ENCODE data around the gene KXD1.
"Not testable (repeated sequence)": the region's sequence is repeated elsewhere in the genome, so short reads cannot be mapped to it uniquely, and the experiment has no call there.

The KXD1 gene, protein sequence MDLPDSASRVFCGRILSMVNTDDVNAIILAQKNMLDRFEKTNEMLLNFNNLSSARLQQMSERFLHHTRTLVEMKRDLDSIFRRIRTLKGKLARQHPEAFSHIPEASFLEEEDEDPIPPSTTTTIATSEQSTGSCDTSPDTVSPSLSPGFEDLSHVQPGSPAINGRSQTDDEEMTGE

DNA sequence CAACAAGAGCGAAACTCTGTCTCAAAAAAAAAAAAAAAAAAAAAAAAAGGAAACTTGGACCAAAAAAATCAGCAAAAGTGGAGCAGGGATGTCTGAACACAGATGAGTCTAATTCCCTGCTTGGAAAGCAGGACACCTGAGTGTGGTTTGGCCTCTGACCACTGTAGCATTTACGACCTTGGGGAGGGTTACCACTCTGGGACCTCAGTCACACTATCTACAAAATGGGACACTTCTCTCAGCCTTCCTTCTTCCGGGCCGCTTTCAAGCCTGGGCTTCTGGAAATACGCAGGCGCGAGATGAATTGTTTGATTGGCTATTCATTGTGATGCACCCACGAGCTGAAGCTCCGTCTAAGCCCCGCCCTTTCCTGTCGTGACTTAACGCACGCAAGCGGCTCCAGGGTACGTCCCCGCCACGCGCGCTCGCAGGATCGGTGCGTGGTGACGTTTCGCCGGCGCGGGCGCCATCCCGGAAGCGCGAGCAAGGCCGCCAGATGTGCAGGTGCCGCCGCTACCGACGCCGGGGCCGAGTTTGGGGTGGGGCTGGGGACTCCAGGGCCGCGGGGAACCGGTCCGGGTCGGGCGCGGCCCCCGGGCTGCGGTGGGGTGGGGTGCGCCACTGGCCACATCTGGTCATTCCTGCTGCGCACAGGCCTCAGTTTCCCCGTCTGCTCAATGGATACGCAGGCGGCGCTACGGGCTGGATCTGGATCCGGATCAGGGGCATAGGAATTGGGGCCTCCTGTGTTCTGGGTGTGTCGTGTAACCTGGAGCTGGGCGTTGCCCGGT is at the start of gene KXD1:
KXD1 (plus strand) TSS at position 460 of the 791 bp plus-strand sequence. CDS start 4,187 bp downstream, outside the sequence.
- DNase-seq: peak; percentile 98

DNA sequence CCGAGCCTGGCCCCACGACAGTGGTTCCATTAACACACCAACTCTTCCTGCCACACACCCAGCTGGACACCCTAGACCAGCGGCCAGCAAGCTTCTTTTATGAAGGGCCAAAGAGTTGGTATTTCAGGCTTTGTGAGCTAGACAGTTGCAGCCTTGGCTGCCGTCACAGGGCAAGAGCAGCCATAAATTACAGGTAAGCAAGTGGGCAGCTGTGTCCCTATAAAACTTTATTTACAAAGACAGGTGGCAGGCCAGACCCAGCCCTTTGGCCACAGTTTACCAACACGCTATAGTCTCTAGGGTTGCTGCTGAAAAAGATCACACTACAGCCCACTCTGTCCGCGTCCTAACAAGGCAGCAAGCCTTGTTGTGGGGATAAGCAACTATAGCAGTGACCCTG is 49.1 kb upstream of the KXD1 start:
- DNase-seq: no peak

DNA sequence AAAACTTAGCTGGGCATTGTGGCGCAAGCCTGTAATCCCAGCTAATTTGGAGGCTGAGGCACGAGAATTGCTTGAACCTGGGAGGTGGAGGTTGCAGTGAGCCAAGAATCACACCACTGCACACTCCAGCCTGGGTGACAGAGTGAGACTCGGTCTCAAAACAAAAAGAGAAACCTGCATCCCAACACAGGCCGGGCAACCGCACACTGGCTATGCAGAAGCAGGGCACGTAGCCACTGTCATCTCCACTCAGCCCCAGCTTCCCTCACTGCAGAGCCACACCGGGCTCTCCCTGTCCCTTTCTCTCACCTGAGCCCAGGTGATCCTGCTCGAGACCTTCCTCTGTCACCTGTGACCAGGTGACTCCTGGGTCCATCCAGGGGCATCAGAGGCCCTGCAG is 47.5 kb upstream of the KXD1 start:
- DNase-seq: no peak

DNA sequence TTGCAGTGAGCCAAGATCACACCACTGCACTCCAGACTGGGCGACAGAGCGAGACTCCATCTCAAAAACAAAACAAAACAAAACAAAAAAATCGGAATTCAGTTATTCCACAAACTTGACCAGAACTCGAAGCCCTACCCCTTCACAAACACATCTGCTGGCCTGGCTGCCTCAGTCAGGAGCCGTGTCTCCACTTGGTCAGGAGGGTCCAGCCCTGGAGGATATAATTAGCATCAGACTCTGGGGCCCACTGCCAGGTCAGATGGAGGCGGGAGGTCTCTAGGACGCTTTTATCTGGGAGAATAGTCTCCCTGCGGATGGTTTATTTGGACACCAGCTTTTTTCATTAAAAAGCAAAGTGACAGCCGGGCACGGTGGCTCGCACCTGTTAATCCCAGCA is 43.8 kb upstream of the KXD1 start:
- DNase-seq: no peak

DNA sequence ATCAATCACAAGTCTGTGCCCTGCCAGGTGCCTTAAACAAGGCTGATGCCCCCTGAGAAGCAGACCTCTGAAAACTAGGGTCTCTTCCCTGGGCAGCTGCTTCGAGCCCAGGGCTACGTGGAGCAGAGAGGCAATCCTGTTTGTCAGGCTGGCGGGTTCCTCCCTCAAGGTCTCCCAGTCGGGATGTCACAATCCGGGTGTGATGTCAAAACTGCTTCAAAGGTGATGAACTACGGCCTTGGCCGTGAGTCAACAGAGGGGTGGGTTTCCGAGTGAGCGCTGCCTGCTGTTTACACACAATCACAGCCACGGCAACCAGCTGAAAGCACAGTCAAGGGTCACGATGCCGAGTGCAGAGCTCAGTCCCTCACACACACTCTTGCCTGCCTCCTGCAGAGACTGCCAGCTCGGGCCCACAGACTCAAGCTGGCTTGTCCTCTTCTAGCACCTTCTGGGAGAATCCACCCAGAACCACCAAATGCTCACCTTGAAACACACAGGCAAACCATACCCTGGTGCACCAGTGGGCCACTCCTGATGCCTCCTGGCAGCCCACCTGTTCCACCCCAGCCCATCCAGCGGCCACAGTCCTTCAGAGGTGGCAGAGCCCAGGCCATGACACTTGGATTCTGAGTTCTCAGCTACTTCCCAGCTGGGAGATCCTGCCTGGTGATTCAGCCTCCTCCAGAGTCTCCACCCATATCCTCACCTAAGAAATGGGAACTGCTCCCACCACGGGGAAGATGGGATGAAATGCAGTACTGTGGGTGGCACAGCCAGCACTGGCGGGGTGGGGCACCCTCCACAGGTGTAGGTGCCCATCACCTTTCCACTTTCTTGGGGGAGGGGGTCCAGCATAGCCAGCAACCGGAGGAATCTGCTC is 42.6 kb upstream of the KXD1 start:
- DNase-seq: no peak

DNA sequence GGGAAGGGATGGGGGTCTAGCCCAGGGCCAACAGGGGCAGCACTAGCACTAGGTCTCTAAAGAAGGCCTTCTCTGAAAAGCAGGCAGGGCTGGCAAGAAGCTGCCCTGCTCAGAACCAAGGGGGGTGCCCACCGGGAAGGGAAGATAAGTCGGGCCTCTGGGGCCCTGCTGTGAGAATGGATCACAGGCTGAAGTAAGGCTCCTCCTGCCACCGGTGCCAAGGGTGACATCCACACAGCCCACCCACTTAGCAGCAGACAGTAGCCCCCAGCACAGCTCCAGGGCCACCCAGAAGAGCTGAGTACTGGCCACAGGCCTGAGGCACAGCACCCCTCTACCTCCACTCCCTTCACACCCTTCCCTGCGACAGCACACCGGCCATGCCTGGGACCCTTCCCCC is 41.7 kb upstream of the KXD1 start:
- DNase-seq: no peak

DNA sequence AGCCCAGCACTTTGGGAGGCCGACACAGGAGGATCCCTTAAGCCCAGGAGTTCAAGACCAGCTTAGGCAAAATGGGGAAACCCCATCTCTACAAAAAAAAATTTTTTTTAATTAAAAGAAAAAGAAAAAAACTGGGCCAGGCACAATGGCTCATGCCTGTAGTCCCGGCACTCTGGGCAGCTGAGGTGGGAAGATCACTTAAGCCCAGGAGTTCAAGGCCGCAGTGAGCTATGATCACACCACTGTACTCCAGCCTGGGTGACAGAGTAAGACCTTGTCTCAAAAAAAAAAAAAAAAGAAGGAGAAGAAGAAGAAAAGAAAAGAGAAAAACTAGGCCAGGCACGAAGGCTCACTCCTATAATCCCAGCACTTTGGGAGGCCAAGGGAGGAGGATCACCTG is 40.1 kb upstream of the KXD1 start:
- DNase-seq: no peak

DNA sequence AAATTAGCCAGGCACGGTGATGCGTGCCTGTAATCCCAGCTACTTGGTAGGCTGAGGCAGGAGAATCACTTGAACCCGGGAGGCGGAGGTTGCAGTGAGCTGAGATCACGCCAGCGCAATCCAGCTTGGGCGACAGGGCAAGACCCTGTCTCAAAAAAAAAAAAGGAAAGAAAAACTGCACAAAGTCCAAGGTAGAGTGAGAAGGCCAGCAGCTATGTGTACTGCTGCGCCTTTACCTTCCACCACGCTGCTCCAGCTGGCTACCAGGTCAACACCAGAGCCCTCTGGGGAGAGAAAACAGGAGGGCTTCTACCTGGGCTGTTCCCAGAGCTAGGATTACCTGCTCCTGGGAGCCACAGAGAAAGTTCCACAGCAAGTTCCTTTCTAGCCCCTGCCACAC is 39.0 kb upstream of the KXD1 start:
- DNase-seq: no peak

DNA sequence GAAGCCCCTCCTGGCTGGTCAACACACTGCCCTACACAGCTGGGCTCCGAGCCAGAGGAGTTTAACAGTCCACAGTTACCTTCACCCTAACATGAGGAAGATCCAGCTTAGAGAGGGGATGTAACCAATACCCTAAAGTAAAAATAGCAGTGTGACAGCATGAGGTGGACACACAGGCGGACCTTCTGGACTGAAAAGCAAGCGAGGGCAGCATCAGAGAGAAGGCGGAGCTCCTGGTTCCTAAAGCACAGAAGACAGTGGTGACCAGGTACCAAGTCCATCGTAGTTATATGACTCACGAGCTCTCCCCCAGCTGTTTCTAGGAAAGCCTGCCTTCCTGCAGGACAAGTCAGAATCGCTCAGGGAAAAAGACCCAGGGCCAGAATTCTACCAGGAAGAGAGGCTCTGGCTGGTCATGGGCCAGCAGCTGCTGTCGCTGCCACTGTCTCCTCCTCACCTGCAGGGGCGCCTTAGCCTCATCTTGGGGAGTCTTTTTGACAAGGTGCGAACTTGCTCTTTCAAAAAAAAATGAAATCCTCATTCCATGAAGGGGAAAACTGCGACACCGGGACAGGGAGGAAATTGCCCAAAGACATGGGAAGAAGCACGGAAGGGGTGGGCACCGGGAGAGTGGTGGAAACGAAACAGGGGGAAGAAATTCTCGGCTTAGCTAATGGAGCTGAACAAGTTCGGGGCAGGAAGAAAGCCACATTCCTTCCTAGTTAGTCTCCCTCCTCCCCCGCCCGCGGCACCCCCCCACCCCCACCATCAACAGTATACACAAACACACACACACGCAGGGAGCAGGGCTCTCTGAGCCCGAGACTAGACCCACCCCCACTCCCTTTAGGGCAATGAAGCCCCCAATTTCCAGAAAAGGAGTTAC is 37.5 kb upstream of the KXD1 start:
- no peak for DNase-seq

DNA sequence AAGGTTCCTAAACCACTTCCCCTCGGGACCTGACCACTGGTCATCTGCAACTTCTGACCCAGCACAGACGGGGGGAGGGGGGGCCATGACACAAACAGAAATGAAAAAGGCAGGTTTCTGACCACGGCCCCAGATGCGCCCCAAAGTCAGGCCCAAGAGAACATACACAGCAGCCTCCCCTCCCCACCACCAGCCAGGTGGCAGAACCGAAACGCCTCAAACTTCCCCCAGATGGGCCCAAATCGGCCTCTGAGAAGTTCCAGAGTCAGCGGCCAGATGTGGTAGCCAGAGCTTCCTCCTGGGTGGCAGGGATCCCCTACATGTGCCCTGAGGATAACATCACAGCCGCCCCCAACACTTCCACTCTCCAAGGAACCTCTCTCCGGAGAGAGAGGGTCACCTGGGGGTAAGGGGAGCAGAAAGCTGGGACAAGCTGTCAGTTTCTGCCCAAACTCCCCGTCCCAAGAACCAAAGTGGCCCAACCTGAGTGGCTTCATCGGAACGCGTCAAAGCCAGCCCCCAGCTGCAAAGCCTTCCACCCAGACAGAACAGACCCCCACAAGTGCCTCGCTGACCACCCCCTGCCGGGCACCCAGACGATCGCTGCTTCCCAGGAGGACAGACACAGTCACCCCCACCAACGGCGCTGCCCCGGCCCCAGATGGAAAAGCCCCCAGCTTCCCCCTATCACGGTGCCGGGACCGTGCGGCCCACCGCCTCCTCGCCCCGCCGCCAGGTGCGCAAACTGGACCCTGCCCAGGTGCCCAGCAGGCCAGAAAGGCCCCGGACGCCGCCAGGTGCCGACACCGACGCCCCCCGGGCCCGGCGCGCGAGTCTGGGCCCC is 36.6 kb upstream of the KXD1 start:
- DNase-seq: no peak

DNA sequence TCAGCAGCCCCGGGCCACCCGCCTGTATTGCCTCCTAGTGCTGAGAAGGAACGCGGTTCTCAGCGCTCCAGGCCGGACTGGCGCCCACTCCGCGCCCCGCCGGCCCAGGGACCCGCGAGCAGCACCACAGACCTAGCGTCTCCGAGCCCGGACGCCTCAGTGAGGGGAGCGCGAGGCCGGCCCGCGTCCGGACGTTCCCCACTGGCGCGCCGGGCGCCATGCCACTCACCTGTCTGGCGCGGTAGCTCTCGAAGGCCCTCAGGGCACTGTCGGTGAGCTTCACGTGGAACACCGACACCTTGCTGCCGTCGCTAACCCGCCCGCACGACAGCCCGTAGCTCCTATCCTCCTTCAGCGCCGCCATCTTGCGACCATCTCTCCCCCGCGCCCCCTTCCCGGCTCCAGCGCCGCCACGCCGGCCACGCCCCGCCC is 36.0 kb upstream of the KXD1 start, which contains the start of gene ELL:
ELL (minus strand) TSS at position 379 of the 432 bp plus-strand sequence; CDS start at position 364, 15 bp downstream.
- no peak for DNase-seq

DNA sequence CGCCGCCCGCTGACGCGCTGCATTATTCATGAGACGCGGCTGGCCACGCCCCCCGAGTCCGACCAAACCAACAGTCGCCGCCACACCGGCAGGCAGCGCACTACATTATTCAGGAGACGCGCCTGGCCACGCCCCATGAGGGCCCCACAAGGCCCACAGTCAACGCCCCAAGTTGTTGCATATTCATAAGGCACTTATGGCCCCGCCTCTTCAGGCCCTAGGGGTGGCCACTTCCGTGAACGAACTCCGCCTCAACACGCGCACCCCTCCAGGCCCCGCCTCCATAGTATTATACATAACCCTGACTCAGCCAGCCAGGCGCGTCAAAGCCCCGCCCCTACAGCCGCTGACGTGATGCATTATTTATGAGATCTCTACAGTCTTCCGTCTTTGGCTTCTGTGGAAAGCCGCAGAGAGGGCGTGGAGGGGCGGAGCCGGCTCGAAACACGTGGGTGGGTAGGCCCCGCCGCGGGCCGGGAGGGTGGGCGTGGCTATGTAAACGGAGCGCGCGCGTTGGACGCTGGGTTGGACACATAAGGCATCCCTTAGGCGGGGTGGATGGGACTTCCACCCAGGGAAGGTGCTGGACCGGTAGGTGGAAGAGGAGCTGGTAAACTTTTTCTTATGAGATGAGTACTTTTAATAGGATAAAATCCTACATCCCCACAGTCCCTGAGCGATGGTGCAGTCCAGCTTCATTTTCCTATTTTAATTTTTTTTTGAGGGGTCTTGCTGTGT is 35.4 kb upstream of the KXD1 start:
- DNase-seq: peak; percentile 100

DNA sequence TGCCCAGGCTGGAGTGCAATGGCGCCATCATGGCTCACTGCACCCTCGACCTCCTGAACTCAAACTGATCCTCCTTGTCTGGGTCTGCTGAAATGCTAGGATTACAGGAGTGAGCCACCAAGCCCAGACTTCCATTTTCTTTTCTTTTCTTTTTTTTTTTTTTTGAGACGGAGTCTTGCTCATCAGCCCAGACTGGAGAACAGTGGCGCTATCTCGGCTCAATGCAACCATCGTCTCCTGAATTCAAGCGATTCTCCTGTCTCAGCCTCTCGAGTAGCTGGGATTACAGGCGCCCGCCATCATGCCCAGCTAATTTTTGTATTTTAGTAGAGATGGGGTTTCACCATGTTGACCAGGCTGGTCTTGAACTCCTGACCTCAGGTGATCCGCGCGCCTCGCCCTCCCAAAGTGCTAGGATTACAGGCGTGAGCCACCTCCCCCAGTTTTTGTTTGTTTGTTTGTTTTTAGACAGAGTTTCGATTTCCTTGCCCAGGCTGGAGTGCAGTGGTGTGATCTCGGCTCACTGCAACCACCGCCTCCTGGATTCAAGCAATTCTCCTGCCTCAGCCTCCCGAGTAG is 34.7 kb upstream of the KXD1 start:
- DNase-seq: not testable (repeated sequence)

DNA sequence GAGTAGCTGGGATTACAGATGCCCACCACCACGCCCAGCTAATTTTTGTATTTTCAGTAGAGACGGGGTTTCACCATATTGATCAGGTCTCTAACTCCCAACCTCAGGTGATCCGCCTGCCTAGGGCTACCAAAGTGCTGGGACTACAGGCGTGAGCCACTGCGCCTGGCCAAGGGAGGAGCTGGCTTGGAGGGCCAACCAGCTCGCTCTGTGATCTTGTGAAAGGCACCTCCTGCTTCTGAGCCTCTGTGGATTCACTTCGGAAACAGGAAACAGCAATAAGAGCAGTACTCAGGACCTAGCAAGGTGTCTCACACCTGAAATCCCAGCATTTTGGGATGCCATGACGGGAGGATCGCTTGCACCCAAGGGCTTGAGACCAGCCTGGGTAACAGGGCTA is 33.8 kb upstream of the KXD1 start:
- no peak for DNase-seq

DNA sequence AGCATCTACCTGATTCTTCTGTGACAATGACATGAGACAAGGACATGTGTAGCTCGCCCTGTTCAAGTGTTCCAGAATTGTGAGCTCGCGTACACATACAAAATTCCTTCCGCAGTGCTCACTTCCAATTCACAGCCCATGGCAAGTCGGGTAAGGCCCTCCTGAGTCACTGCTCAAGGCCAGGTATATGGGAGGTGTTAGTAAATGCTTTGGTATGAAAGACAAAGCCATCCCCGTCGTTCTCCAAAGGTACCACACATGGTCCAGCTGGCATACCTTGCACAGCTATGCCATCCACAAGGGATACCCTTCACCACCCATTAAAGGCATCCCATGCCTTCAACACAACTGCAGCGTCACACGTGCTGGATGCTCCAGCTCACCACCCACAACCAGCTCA is 31.4 kb upstream of the KXD1 start:
- no peak for DNase-seq

DNA sequence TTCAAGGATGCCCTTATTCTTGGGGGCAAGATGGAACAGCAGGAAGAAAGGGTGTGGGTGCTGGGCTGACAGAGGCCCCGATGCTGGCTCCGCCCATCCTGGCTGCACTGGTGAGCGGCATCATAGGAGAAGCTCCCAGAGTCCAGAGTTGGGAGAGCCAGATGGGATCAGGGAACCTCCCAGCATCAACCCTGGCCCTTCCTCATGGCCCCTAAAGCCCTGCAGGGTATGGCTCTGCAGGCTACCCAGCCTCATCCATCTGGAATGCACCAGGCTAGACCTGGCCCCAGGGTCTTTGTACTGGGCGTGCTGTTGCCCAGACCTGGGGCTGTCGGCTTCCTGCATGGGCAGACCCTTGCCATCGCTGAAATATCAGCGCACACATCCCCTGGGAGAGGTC is 27.9 kb upstream of the KXD1 start:
- DNase-seq: no peak

DNA sequence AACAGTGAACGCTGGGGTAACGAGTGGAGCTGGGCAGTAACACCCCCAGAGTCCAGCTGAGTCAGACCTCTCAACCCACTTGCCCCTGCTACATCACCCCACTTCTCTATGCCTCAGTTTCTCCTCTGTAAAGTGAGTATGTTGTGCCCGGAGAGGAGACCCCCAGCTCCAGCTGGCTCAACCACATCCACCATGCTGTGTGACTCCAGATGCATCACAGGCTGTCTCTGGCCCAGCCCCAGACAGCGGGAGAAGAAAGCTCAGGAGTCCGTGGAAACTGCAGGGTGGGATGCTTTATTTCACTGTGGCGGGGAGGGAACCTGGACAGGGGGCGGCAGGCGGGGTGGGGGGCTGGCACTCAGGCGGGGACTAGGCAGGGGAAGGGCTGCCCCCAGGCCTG is 26.2 kb upstream of the KXD1 start:
- DNase-seq: no peak

DNA sequence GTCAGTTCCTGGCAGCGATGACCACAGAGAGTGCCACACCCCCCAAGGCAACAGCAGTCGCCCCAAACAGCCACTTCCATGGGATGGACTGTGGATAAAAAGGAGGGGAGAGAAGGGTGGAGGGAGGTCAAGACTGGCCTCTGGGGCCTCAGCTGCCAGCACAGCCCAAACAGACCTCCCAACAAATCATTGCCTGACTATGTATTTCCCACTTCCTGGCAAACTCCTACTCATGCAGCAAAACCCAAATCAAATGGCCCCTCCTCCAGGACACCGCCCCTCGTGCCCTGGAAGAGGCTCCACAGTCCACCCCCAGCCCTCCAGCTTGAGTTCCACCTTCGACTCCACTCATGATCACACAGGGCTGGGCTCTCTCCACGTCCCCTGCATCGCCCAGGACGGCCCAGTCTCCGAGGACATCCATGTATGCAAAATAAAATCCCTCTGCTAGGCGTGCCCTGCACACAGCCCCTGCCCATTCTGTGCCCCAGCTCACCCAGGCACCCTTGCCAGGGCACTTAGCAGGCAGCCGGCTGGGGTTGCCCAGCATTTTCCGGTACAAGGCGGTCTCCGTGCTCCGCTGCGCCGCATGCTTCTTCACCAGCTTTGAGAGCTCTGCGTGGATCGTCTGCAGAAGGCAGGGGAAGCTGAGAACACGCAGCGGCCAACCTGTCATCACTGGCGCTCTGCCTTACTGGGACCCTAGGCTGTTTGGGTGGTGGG is 25.3 kb upstream of the KXD1 start:
- DNase-seq: no peak

DNA sequence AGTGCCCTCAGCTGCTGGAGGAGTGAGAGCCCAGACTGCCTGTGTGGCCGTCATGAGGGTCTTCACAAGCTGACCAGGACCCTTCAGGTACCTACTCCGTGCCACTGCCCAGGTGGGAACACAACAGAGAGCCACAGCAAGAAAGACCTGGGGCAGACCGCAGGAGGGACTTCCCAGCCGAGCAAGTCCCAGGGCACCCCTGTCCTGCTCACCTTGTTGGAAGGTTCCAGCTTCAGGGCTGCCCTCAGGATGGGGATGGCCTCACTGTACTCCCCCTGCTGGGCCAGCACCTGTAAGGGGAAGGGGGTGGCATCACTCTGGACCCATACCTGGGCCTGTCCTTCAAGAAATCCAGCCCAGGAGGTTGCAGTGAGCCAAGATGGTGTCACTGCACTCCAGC is 24.6 kb upstream of the KXD1 start:
- no peak for DNase-seq

DNA sequence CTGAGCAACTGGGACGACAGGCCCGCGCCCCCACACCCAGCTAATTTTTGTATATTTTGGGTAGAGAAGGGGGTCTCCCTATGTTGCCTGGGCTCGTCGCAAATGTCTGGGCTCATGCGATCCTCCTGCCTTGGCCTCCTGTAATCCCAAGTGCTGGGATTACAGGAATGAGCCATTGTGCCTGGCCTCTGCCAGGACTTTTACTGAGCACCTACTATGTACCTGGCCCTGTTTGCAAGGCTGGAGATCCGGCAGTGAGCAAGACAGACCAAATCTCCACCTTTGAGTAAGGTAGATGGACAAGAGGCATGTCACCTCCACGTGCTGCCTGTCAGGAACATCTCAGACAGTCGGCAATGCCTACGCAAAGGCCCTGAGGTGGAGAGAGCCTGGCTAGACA is 21.2 kb upstream of the KXD1 start:
- DNase-seq: no peak

All from NCI-H446 treated with DMSO at 0.1 percent for 48 hours (cell line).